ENCODE data around the gene POLR3GL. TPM values are rescaled to one million over a fixed set of nuclear protein-coding genes. Genes with fewer than 3 reads are reported as not detected.
A peak's percentile ranks its signal among the peaks of the same experiment; 100 is the strongest.

The POLR3GL gene
- total RNA-seq, 2 experiments from 2014 or later, result 32.6 to 34.9 TPM

GRCh38 chr1:145963265-145964019 lies 1.0 kb upstream of the POLR3GL start:
- peaks cover 15% of the 10 kb centered on the region for H3K36me3 Mint-ChIP-seq
- H3K9me3 Mint-ChIP-seq, result peaks cover 4% of the 10 kb centered on the region
- H3K27me3 Mint-ChIP-seq, result no peaks in the 10 kb centered on the region
- ATAC-seq (ENCODE audit: low read depth) (no peak), DNase-seq (no peak)
- peak overlapping the region; percentile 94 for H3K4me3 Mint-ChIP-seq
- H3K27ac Mint-ChIP-seq, result peak overlapping the region; percentile 94
- H3K4me1 Mint-ChIP-seq, result peaks cover 46% of the 10 kb centered on the region
- POLR2A ChIA-PET, result interaction anchor here (1.0 to 6.8 kb wide), 15 partner anchors 9 to 140 kb away, joined by 3 to 76 read pairs (median 7); partner anchors contain the start of genes NUDT17, PEX11B, PIAS3 and POLR3C

GRCh38 chr1:145965119-145965744 lies 742 bp downstream of the POLR3GL start:
- H3K4me3 Mint-ChIP-seq, result peak overlapping the region; percentile 94
- peak overlapping the region; percentile 94 for H3K27ac Mint-ChIP-seq
- ATAC-seq (ENCODE audit: low read depth) (no peak), DNase-seq (no peak)
- no peaks in the 10 kb centered on the region for H3K27me3 Mint-ChIP-seq
- H3K4me1 Mint-ChIP-seq, result peaks cover 30% of the 10 kb centered on the region
- peaks cover 15% of the 10 kb centered on the region for H3K36me3 Mint-ChIP-seq
- POLR2A ChIA-PET, result interaction anchor here (1.0 to 6.8 kb wide), 18 partner anchors 8 to 106 kb away, joined by 3 to 76 read pairs (median 7); partner anchors contain the start of genes PEX11B, PIAS3, RBM8A and TXNIP
- H3K9me3 Mint-ChIP-seq, result peaks cover 4% of the 10 kb centered on the region

GRCh38 chr1:145967288-145967687 lies 2.8 kb downstream of the POLR3GL start:
- no peak for ATAC-seq (ENCODE audit: low read depth)
- H3K27me3 Mint-ChIP-seq, result no peaks in the 10 kb centered on the region
- no peak overlapping the region for H3K27ac Mint-ChIP-seq
- POLR2A ChIA-PET, result interaction anchor here (1.0 to 4.0 kb wide), 4 partner anchors 10 to 48 kb away, joined by 3 to 12 read pairs (median 4); partner anchors contain the start of genes LIX1L, PEX11B and RBM8A
- no peak overlapping the region for H3K4me3 Mint-ChIP-seq
- no peak for DNase-seq
- peaks cover 4% of the 10 kb centered on the region for H3K9me3 Mint-ChIP-seq
- peaks cover 19% of the 10 kb centered on the region for H3K4me1 Mint-ChIP-seq
- peaks cover 18% of the 10 kb centered on the region for H3K36me3 Mint-ChIP-seq

- no peak for ATAC-seq (ENCODE audit: low read depth)
- POLR2A ChIA-PET, result interaction anchor here (1.0 to 2.0 kb wide), 2 partner anchors 8 to 114 kb away, joined by 3 to 6 read pairs; partner anchors contain the start of genes ANKRD34A, PIAS3 and POLR3GL
- DNase-seq, result no peak
- Mint-ChIP-seq H3K27ac (no peak overlapping the region), H3K36me3 (peaks cover 9% of the 10 kb centered on the region), H3K27me3 (no peaks in the 10 kb centered on the region), H3K4me3 (no peak overlapping the region), H3K4me1 (peaks cover 11% of the 10 kb centered on the region), H3K9me3 (peaks cover 3% of the 10 kb centered on the region)
These were observed 8.1 kb downstream of the POLR3GL start for GRCh38 chr1:145972580-145972979.

- no peak overlapping the region for H3K4me3 Mint-ChIP-seq
- no peaks in the 10 kb centered on the region for H3K27me3 Mint-ChIP-seq
- peaks cover 9% of the 10 kb centered on the region for H3K4me1 Mint-ChIP-seq
- no peak overlapping the region for H3K27ac Mint-ChIP-seq
- no peak for DNase-seq
- peaks cover 3% of the 10 kb centered on the region for H3K36me3 Mint-ChIP-seq
- POLR2A ChIA-PET, result no interaction called here
- no peaks in the 10 kb centered on the region for H3K9me3 Mint-ChIP-seq
- no peak for ATAC-seq (ENCODE audit: low read depth)
These were observed 10.2 kb downstream of the POLR3GL start for GRCh38 chr1:145974721-145975120.

- Mint-ChIP-seq H3K27me3 (no peaks in the 10 kb centered on the region), H3K4me1 (peaks cover 9% of the 10 kb centered on the region), H3K4me3 (no peak overlapping the region), H3K9me3 (no peaks in the 10 kb centered on the region), H3K36me3 (peaks cover 3% of the 10 kb centered on the region), H3K27ac (peak overlapping the region; percentile 32)
- DNase-seq (no peak), ATAC-seq (ENCODE audit: low read depth) (no peak)
- POLR2A ChIA-PET, result interaction anchor here (1.1 kb wide), 1 partner anchor 11 kb away, joined by 4 read pairs; the partner anchor contains the start of genes ANKRD34A and POLR3GL
These were observed 10.7 kb downstream of the POLR3GL start for GRCh38 chr1:145975216-145975615.

- Mint-ChIP-seq H3K9me3 (no peaks in the 10 kb centered on the region), H3K4me3 (no peak overlapping the region), H3K36me3 (no peaks in the 10 kb centered on the region), H3K27ac (no peak overlapping the region), H3K27me3 (no peaks in the 10 kb centered on the region), H3K4me1 (peaks cover 15% of the 10 kb centered on the region)
- no peak for ATAC-seq (ENCODE audit: low read depth)
- POLR2A ChIA-PET, result interaction anchor here (0.9 to 11.2 kb wide), 9 partner anchors 13 to 118 kb away, joined by 3 to 407 read pairs (median 5); partner anchors contain the start of genes ANKRD34A, PEX11B, PIAS3 and POLR3GL
- DNase-seq, result no peak
These were observed 12.5 kb downstream of the POLR3GL start for GRCh38 chr1:145977016-145977415.

- no peak overlapping the region for H3K4me3 Mint-ChIP-seq
- no peaks in the 10 kb centered on the region for H3K27me3 Mint-ChIP-seq
- peak; percentile 53 for DNase-seq
- no peaks in the 10 kb centered on the region for H3K9me3 Mint-ChIP-seq
- H3K36me3 Mint-ChIP-seq, result no peaks in the 10 kb centered on the region
- H3K27ac Mint-ChIP-seq, result no peak overlapping the region
- POLR2A ChIA-PET, result interaction anchor here (0.6 to 11.2 kb wide), 14 partner anchors 10 to 119 kb away, joined by 3 to 407 read pairs (median 4); partner anchors contain the start of genes ANKRD34A, PEX11B, PIAS3 and POLR3GL
- peak; percentile 11 for ATAC-seq (ENCODE audit: low read depth)
- peaks cover 19% of the 10 kb centered on the region for H3K4me1 Mint-ChIP-seq
These were observed 13.3 kb downstream of the POLR3GL start for GRCh38 chr1:145977486-145978470.

GRCh38 chr1:145978471-145978853 lies 14.0 kb downstream of the POLR3GL start:
- POLR2A ChIA-PET, result interaction anchor here (0.6 to 11.2 kb wide), 14 partner anchors 10 to 133 kb away, joined by 3 to 407 read pairs (median 6); partner anchors contain the start of genes ANKRD34A, LIX1L, NUDT17 and PEX11B
- Mint-ChIP-seq H3K36me3 (no peaks in the 10 kb centered on the region), H3K4me3 (no peak overlapping the region)

GRCh38 chr1:145978854-145979745 lies 14.6 kb downstream of the POLR3GL start:
- Mint-ChIP-seq H3K27me3 (no peaks in the 10 kb centered on the region), H3K27ac (no peak overlapping the region), H3K4me1 (peaks cover 27% of the 10 kb centered on the region), H3K9me3 (no peaks in the 10 kb centered on the region), H3K36me3 (no peaks in the 10 kb centered on the region), H3K4me3 (no peak overlapping the region)
- POLR2A ChIA-PET, result interaction anchor here (0.7 to 11.2 kb wide), 18 partner anchors 9 to 135 kb away, joined by 3 to 407 read pairs (median 4); partner anchors contain the start of genes ANKRD34A, LIX1L, NUDT17 and PEX11B
- DNase-seq, result peak; percentile 72
- peak; percentile 89 for ATAC-seq (ENCODE audit: low read depth)

More at GRCh38 chr1:145978471-145978853, 14.0 kb downstream of the POLR3GL start:
- no peak for DNase-seq
- Mint-ChIP-seq H3K27me3 (no peaks in the 10 kb centered on the region), H3K27ac (no peak overlapping the region), H3K9me3 (no peaks in the 10 kb centered on the region), H3K4me1 (peaks cover 25% of the 10 kb centered on the region)
- no peak for ATAC-seq (ENCODE audit: low read depth)

GRCh38 chr1:145979746-145980456 lies 15.4 kb downstream of the POLR3GL start:
- Mint-ChIP-seq H3K4me3 (no peak overlapping the region), H3K36me3 (no peaks in the 10 kb centered on the region), H3K4me1 (peaks cover 29% of the 10 kb centered on the region), H3K9me3 (no peaks in the 10 kb centered on the region), H3K27ac (no peak overlapping the region), H3K27me3 (no peaks in the 10 kb centered on the region)
- DNase-seq (no peak), ATAC-seq (ENCODE audit: low read depth) (peak; percentile 14)
- POLR2A ChIA-PET, result interaction anchor here (0.7 to 11.2 kb wide), 17 partner anchors 10 to 136 kb away, joined by 3 to 407 read pairs (median 5); partner anchors contain the start of genes ANKRD34A, LIX1L, NUDT17 and PEX11B

Measured in activated naive CD8-positive, alpha-beta T cell treated with anti-CD3 and anti-CD28 coated beads, Interleukin-2, amount 10 ng/mL, durations not matched to agents 7 days and 5 days (primary cell).